Measurements from ENCODE around the gene PRKCH.
"Not testable (repeated sequence)": the region's sequence is repeated elsewhere in the genome, so short reads cannot be mapped to it uniquely, and the experiment has no call there.

Gene PRKCH

GRCh38 chr14:61516964-61517653, 195.7 kb downstream of the PRKCH start:
- DNase-seq: no peak

GRCh38 chr14:61517911-61518384, 196.6 kb downstream of the PRKCH start:
- DNase-seq: no peak

- DNase-seq: no peak
These were observed 197.0 kb downstream of the PRKCH start for GRCh38 chr14:61518403-61518802.

GRCh38 chr14:61519106-61519505, 197.7 kb downstream of the PRKCH start:
- DNase-seq: no peak

GRCh38 chr14:61519735-61520134, 198.4 kb downstream of the PRKCH start:
- DNase-seq: no peak

GRCh38 chr14:61520576-61520975, 199.2 kb downstream of the PRKCH start:
- DNase-seq: no peak

GRCh38 chr14:61521773-61522172, 200.4 kb downstream of the PRKCH start:
- DNase-seq: no peak

GRCh38 chr14:61523751-61524150, 202.4 kb downstream of the PRKCH start:
- DNase-seq: no peak

GRCh38 chr14:61524211-61524806, 202.9 kb downstream of the PRKCH start:
- no peak for DNase-seq

- DNase-seq: no peak
These were observed 203.5 kb downstream of the PRKCH start for GRCh38 chr14:61524936-61525292.

- peak; percentile 28 for DNase-seq
These were observed 204.1 kb downstream of the PRKCH start for GRCh38 chr14:61525293-61526011.

GRCh38 chr14:61526405-61527312, 205.3 kb downstream of the PRKCH start:
- DNase-seq: no peak

GRCh38 chr14:61527325-61528100, 206.1 kb downstream of the PRKCH start:
- DNase-seq: no peak

GRCh38 chr14:61528591-61529021, 207.2 kb downstream of the PRKCH start:
- DNase-seq: peak; percentile 4

- not testable (repeated sequence) for DNase-seq
These were observed 208.0 kb downstream of the PRKCH start for GRCh38 chr14:61529360-61529759.

GRCh38 chr14:61530296-61530695, 208.9 kb downstream of the PRKCH start:
- no peak for DNase-seq

- no peak for DNase-seq
These were observed 209.5 kb downstream of the PRKCH start for GRCh38 chr14:61530896-61531295.

GRCh38 chr14:61531465-61532122, 210.2 kb downstream of the PRKCH start:
- DNase-seq: no peak

- no peak for DNase-seq
These were observed 210.7 kb downstream of the PRKCH start for GRCh38 chr14:61532123-61532505.

- DNase-seq: no peak
These were observed 211.4 kb downstream of the PRKCH start for GRCh38 chr14:61532763-61533162.

- DNase-seq: no peak
These were observed 212.3 kb downstream of the PRKCH start for GRCh38 chr14:61533513-61534255.
